Measurements from ENCODE around the gene TNNT1.
"Not testable (repeated sequence)": the region's sequence is repeated elsewhere in the genome, so short reads cannot be mapped to it uniquely, and the experiment has no call there.

- not testable (repeated sequence) for TF ChIP-seq POLR2A (IDR thresholded peaks at IDR 0.05; ENCODE audit: low read length); GATA1 (IDR thresholded peaks at IDR 0.05; ENCODE audit: low read depth, low read length)
Observed at GRCh38 chr19:55155784-55156183, 6.8 kb upstream of the TNNT1 start.
